ENCODE results near the gene EIF2S2.

EIF2S2 gene

GRCh38 chr20:34064286-34064685 lies 47.8 kb downstream of the EIF2S2 start:
- DNase-seq (ENCODE audit: low spot score), result no peak

GRCh38 chr20:34062570-34063482 lies 49.2 kb downstream of the EIF2S2 start:
- DNase-seq (ENCODE audit: low spot score), result no peak

- DNase-seq (ENCODE audit: low spot score), result no peak
These were observed 50.3 kb downstream of the EIF2S2 start for GRCh38 chr20:34061695-34062094.

GRCh38 chr20:34060970-34061369 lies 51.1 kb downstream of the EIF2S2 start:
- DNase-seq (ENCODE audit: low spot score), result no peak

- DNase-seq (ENCODE audit: low spot score), result no peak
These were observed 53.2 kb downstream of the EIF2S2 start for GRCh38 chr20:34058831-34059230.

GRCh38 chr20:34055290-34055689 lies 56.8 kb downstream of the EIF2S2 start:
- DNase-seq (ENCODE audit: low spot score), result no peak

- no peak for DNase-seq (ENCODE audit: low spot score)
These were observed 59.6 kb downstream of the EIF2S2 start for GRCh38 chr20:34052414-34052813.

- no peak for DNase-seq (ENCODE audit: low spot score)
These were observed 61.9 kb downstream of the EIF2S2 start for GRCh38 chr20:34049897-34050695.

GRCh38 chr20:34049389-34049788 lies 62.7 kb downstream of the EIF2S2 start:
- no peak for DNase-seq (ENCODE audit: low spot score)

- DNase-seq (ENCODE audit: low spot score), result no peak
These were observed 64.1 kb downstream of the EIF2S2 start for GRCh38 chr20:34047917-34048316.

- DNase-seq (ENCODE audit: low spot score), result no peak
These were observed 64.9 kb downstream of the EIF2S2 start for GRCh38 chr20:34047010-34047687.

GRCh38 chr20:34045930-34046725 lies 65.9 kb downstream of the EIF2S2 start:
- DNase-seq (ENCODE audit: low spot score), result no peak

GRCh38 chr20:34045294-34045693 lies 66.7 kb downstream of the EIF2S2 start:
- no peak for DNase-seq (ENCODE audit: low spot score)

GRCh38 chr20:34043025-34043424 lies 69.0 kb downstream of the EIF2S2 start:
- DNase-seq (ENCODE audit: low spot score), result no peak

- no peak for DNase-seq (ENCODE audit: low spot score)
These were observed 69.8 kb downstream of the EIF2S2 start for GRCh38 chr20:34042262-34042661.

GRCh38 chr20:34041226-34041625 lies 70.8 kb downstream of the EIF2S2 start:
- no peak for DNase-seq (ENCODE audit: low spot score)

- DNase-seq (ENCODE audit: low spot score), result no peak
These were observed 71.6 kb downstream of the EIF2S2 start for GRCh38 chr20:34040300-34040995.
